GM21825 (cell line): ENCODE results near the gene ADRA1B.

Experiments used
- ATAC-seq: cut with Tn5 transposase; IDR thresholded peaks from one replicate; pipeline ENCODE4 v1.9.1; 2021; ENCODE audit warnings: mild to moderate bottlenecking, moderate library complexity; ENCODE audit not compliant: unreplicated experiment

Gene ADRA1B

DNA sequence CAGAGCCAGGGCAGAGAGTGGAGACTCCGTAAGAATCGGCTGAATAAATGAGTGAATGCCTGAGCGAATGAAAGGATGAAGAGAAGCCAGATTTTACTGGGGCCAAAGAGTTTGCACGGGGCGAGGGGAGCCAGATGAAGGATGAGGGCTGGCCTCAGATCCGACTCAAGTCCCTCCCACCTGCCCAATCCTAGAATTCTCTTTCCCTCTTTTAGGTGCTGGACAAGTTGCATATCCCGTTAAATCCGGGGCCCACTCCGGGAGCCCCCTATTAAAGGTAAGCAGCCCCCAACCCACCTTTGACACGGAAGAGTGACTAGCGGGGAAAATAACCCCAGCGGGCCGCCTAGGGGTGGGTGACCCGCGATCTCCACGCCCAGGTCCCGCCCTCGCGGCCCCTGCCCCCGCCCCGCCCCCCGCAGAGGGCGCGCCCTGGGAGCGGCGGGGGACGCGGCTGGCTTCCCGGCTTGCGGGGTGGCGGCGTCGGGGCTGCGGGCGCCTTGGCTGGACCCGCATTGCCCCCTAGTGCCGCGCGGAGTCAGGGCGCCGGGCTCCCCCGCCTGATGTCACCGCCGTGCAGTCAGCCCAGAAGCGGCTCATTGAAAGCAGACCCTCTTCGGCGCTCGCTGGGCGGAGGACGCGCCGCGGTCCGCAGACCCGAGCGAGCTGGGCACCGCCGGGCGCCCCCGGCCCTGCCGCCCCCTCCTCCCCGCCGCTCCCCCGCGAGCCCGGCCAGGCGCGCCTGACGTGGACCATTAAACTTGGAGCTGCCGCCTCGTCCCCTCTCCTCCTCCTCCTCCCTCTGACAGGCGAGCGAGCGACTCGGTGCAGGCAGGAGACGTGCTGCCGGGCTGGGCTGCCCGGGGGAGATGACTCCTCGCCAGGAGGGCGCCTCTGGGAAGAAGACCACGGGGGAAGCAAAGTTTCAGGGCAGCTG, at the start of gene ADRA1B:
TSS of gene ADRA1B (plus strand) at position 579 of the 937 bp plus-strand sequence. CDS start 424 bp downstream, outside the sequence.
- peak; percentile 79 for ATAC-seq

- no peak for ATAC-seq
These were observed 42.6 kb upstream of the ADRA1B start for GRCh38 chr5:159873680-159874079.

DNA sequence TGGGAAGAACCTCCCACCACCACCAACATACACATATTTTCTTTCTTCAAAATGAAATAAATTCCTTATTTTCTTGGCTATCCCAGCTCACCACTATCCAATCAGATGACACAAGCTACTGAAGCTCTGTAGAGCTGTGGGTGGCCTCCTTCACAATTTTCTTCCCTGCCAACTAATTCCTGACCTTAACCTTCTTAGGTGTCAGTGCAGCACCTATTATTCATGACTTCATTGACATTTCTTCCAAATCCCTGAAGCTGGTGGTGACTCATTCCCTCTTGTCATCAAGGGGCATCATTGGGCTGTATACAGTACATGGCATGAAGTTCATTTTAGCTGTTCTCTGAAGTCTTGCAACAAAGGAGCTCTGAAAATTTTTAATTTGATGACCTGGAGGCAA, 42.0 kb upstream of the ADRA1B start:
- ATAC-seq = no peak

- no peak for ATAC-seq
These were observed 39.3 kb upstream of the ADRA1B start for GRCh38 chr5:159877016-159877415.

GRCh38 chr5:159877894-159878448, 38.3 kb upstream of the ADRA1B start:
- ATAC-seq = no peak

- ATAC-seq = no peak
These were observed 37.3 kb upstream of the ADRA1B start for GRCh38 chr5:159878988-159879471.

DNA sequence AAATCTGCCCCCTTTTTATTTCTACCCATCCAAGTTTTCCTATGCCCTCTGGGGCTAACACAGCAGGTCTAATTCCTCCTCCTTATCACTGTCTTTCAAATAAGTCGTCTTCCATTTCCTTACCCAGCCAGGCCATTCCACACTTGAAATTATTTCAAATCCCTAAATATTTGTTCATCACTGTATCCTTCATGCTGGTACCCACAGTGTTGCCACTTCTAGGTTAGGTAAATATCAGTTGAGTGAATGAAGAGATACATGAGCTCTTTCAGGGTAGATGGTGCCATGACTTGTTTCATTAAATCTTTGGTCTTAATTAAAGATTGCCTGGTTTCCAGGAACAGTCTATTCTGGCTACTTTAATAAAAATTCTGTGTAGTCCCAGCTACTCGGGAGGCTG, 35.6 kb upstream of the ADRA1B start:
- no peak for ATAC-seq

GRCh38 chr5:159881967-159882366, 34.3 kb upstream of the ADRA1B start:
- no peak for ATAC-seq

DNA sequence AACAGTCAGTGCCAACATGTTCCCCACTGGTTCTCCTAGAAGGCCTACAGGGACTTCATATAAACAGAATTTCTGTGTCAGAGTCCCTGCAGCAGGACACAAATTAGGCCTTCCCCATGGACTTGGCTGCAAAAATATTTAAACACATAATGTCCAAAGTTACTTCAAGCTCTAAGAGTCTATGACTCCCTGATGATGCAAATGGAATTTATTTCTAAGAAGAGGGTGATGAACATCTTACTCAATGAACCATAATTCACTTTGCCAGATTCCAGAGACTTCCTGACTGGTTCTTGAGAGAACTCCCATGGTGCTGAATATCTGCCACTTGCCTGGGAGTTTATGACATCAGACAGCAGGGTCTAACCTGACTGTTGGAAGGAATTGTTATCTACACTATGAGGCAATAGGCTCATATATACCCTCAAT, 32.7 kb upstream of the ADRA1B start:
- ATAC-seq = no peak

GRCh38 chr5:159884917-159885620, 31.2 kb upstream of the ADRA1B start:
- no peak for ATAC-seq

GRCh38 chr5:159886296-159886695, 30.0 kb upstream of the ADRA1B start:
- ATAC-seq = no peak

DNA sequence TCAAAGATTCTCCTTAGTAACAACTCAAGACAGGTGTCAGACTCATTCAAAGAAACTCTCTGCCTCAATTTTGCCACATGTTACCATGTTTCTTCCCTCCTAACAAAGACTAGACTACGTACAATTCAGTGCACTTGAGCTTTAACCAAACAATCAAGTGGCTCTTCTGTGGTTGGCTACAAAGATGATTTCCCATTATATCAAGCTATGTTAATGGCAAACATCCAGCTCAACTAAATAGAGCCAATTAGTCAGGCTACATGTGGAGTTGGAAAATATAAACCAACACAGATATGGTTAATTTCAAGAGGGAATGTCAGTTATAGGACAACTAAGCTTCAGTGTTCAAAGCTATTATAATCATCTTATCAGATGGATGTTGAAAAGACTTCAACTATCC, 29.2 kb upstream of the ADRA1B start:
- no peak for ATAC-seq

- no peak for ATAC-seq
These were observed 27.4 kb upstream of the ADRA1B start for GRCh38 chr5:159888860-159889259.

DNA sequence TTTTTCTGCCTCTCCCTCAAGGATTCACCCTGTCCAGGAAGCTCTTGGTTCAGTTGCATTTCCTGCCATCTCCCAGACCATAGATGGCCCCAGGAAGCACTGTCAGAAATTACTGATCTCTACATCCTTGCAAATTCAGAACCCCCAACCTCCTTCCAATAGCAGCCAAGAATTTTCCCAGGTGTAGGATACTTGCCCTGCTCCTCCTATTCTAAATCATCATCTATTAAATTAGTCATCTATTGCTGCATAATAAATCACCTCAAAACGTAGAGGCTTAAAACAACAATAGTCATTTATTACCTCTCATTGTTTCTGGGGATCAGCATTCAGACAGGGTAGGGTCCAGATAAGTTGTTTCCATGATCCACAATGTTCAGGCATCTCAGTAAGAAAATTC, 26.1 kb upstream of the ADRA1B start:
- no peak for ATAC-seq

DNA sequence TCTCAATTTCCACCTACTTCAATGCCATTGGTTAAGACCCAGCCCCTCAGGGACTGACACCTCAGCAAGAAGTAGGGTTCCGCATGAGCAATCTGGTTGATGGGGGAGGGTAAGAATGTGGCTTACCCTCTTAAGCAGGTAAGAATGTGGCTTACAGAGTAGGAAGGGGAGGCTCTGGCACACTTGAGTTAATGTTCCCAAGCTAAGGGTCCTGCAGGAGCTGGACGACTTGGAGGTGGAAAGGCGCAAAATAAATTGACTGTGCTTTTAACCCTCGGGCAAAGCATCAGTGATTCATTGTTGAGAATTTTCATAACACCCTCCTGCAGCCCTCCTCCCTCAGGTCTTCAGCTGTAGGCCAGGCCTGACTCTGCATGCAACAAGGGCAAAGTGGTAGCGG, 24.9 kb upstream of the ADRA1B start:
- no peak for ATAC-seq

DNA sequence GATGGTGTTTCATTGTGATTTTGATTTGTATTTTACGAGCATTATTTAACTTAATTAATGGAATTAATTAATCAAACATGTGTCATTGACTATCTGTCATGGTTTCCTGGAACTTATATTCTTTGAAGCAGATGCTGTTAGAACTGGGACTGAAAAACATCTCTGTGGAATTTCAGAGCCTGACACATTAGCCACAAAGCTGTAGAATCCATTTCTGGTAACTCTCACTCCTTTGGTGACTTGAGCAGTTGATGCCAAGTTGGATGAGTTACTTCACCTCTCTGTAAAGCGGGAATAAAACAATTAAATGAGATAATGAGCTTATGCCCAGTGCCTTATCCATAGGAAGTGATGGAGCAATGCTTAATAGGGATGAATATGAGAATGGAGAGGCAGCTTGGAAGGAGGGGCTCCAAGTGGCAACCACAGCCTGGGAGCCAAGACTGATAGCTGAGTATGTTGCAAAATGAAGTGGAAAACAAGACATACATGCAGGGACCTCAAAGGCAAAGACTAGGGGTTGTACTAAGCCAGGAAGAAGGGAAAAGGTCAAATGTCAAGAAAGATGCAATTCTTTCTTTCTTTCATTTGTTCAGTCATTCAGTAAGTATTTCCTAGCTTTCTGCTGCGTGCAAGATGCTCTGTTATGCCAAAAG, 23.1 kb upstream of the ADRA1B start:
- no peak for ATAC-seq

DNA sequence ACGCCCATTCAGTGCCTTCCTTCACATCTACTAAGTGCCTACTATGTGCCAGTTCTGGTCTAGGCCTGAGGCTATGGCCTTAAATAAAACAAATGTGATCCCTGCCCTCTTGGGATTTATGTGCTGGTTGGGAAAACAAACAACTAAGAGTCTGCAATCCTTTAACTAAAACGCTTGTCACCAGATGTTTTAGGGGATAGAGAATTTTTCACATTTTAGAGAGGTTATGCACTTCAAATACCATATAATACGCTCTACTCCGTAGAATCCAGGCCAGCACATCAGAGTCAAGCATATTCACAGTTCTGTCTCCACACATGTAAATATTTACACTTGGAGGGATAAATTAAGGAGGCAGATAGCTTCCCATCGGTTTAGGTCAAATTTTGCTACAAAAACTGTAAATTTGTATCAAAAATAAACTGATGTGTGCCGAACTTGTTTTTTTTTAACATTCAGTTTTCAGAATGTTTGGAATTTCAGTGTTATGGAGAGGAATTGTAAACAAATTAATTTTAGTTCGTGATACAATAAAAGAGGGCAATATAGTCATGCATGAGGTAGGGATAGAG, 22.0 kb upstream of the ADRA1B start:
- no peak for ATAC-seq

- ATAC-seq = no peak
These were observed 18.4 kb upstream of the ADRA1B start for GRCh38 chr5:159897786-159898393.

GRCh38 chr5:159899067-159900049, 16.9 kb upstream of the ADRA1B start:
- ATAC-seq = no peak
